CD14-positive monocyte (primary cell): ENCODE measurements around the gene CYRIA. TPM values are rescaled to one million over a fixed set of nuclear protein-coding genes. Genes with fewer than 3 reads are reported as not detected.
A peak's percentile ranks its signal among the peaks of the same experiment; 100 is the strongest.

Source experiments
- DNase-seq, 3 donors: peaks; one replicate each; pipeline ENCODE4 v3.0.0-alpha.2; 2011 to 2022
- H2AFZ ChIP-seq: 2 replicates; pipeline ENCODE4 v1.6.0; 2012; ENCODE audit warnings: mild to moderate bottlenecking, low read depth, low read length, inconsistent platforms; ENCODE audit not compliant: insufficient read depth, poor library complexity, severe bottlenecking
- H3K27ac ChIP-seq, 2 donors: 1 replicate in 1 of 2; 2 replicates in 1 of 2; pipeline ENCODE4 v1.5.1; 2012 to 2013; ENCODE audit warnings: low read length in 2 of 2, control low read depth in 1 of 2, inconsistent platforms in 1 of 2, low read depth in 1 of 2, mild to moderate bottlenecking in 1 of 2
- H3K27me3 ChIP-seq, 2 donors: one replicate each; pipeline versions ENCODE4 v1.6.0 to v1.6.1; 2011 to 2013; ENCODE audit warnings: low read length in 2 of 2; ENCODE audit not compliant: control insufficient read depth in 2 of 2, insufficient read depth in 2 of 2
- H3K36me3 ChIP-seq, 2 donors: replicated peaks in 1 of 2; 1 replicate in 1 of 2; 2 replicates in 1 of 2; pipeline versions ENCODE4 v1.5.1 to v1.6.1; 2012 to 2013; ENCODE audit warnings: low read length in 2 of 2, control low read depth in 1 of 2, inconsistent platforms in 1 of 2, mild to moderate bottlenecking in 1 of 2; ENCODE audit not compliant: insufficient read depth in 2 of 2, control insufficient read depth in 1 of 2
- H3K4me1 ChIP-seq, 2 donors: 1 replicate in 1 of 2; 2 replicates in 1 of 2; pipeline versions ENCODE4 v1.5.1 to v1.6.1; 2012 to 2013; ENCODE audit warnings: low read length in 2 of 2, control low read depth in 1 of 2, inconsistent platforms in 1 of 2, mild to moderate bottlenecking in 1 of 2, moderate library complexity in 1 of 2; ENCODE audit not compliant: insufficient read depth in 2 of 2, control insufficient read depth in 1 of 2
- H3K4me2 ChIP-seq: replicated peaks from 2 replicates; pipeline ENCODE3; 2012; ENCODE audit warnings: low read length, moderate library complexity, mild to moderate bottlenecking; ENCODE audit not compliant: poor library complexity, severe bottlenecking; ENCODE audit errors: extremely low read depth
- H3K4me3 ChIP-seq, 3 experiments: fragments of 200-600 bp in 1 of 3; sonication (generic) in 1 of 3; replicated peaks in 1 of 3; 1 replicate in 2 of 3; 2 replicates in 1 of 3; pipeline ENCODE4 v1.5.1; 2011 to 2013; ENCODE audit warnings: low read length in 3 of 3, mild to moderate bottlenecking in 3 of 3, control low read depth in 2 of 3, low read depth in 2 of 3, inconsistent platforms in 1 of 3, moderate library complexity in 1 of 3
- H3K79me2 ChIP-seq: 2 replicates; pipeline ENCODE4 v1.6.0; 2012; ENCODE audit warnings: mild to moderate bottlenecking, control low read depth, inconsistent platforms, low read length, moderate library complexity; ENCODE audit not compliant: insufficient read depth
- H3K9ac ChIP-seq: 2 replicates; pipeline ENCODE4 v1.6.0; 2017; ENCODE audit warnings: low read length, mild to moderate bottlenecking; ENCODE audit not compliant: insufficient read depth, poor library complexity, severe bottlenecking
- H3K9me3 ChIP-seq, 2 donors: replicated peaks in 1 of 2; 1 replicate in 1 of 2; 2 replicates in 1 of 2; pipeline versions ENCODE4 v1.5.1 to v1.6.1; 2012 to 2013; ENCODE audit warnings: low read length in 2 of 2, control low read depth in 1 of 2; ENCODE audit not compliant: control insufficient read depth in 1 of 2, insufficient read depth in 1 of 2
- H4K20me1 ChIP-seq: 2 replicates; pipeline ENCODE4 v1.6.0; 2012; ENCODE audit warnings: mild to moderate bottlenecking, low read length, control low read depth, moderate library complexity; ENCODE audit not compliant: insufficient read depth
- H3K27ac Mint-ChIP-seq, 7 donors: one replicate each; pipeline ENCODE4 v1.8.0; 2020; ENCODE audit warnings: mild to moderate bottlenecking in 7 of 7, mixed read lengths in 7 of 7, moderate library complexity in 6 of 7, inconsistent platforms in 2 of 7
- H3K27me3 Mint-ChIP-seq, 3 donors: one replicate each; pipeline ENCODE4 v1.8.0; 2021 to 2022; ENCODE audit warnings: low read depth in 3 of 3, mild to moderate bottlenecking in 3 of 3, mixed read lengths in 3 of 3, moderate library complexity in 3 of 3, inconsistent platforms in 1 of 3
- H3K36me3 Mint-ChIP-seq, 2 donors: one replicate each; pipeline ENCODE4 v1.8.0; 2020; ENCODE audit warnings: mixed read lengths in 2 of 2, inconsistent platforms in 1 of 2, mild to moderate bottlenecking in 1 of 2
- H3K4me1 Mint-ChIP-seq: one replicate; pipeline ENCODE4 v1.8.0; 2020; ENCODE audit warnings: mild to moderate bottlenecking, mixed read lengths
- H3K4me3 Mint-ChIP-seq, 2 donors: one replicate each; pipeline ENCODE4 v1.8.0; 2020; ENCODE audit warnings: mild to moderate bottlenecking in 2 of 2, mixed read lengths in 2 of 2, moderate library complexity in 1 of 2
- H3K9me3 Mint-ChIP-seq, 7 donors: one replicate each; pipeline ENCODE4 v1.8.0; 2020 to 2022; ENCODE audit warnings: mixed read lengths in 7 of 7, mild to moderate bottlenecking in 6 of 7, moderate library complexity in 6 of 7, inconsistent platforms in 2 of 7
- CTCF ChIP-seq: fragments of 200-600 bp; IDR thresholded peaks from one replicate; pipeline ENCODE4 v1.8.0; 2022; ENCODE audit warnings: antibody characterized with exemption, mild to moderate bottlenecking
- WGBS: methylation state at CpG from one replicate; pipeline ENCODE4 v1.1.5; 2013; ENCODE audit warnings: missing lambda C conversion rate; ENCODE audit not compliant: insufficient coverage; 5-methylcytosine and 5-hydroxymethylcytosine counted together
- intact Hi-C, 2 donors: fragments of 100-400 bp; cut with micrococcal nuclease; formaldehyde crosslinking; loops; one replicate each; pipeline versions ENCODE4 v1.15.0 to v1.15.1; 2023
- polyA plus RNA-seq, 3 donors: library from polyadenylated mRNA; depleted of rRNA in 1 of 3; unstranded in 2 of 3; stranded (reverse) in 1 of 3; fragments of 300-500 nt in 2 of 3; fragments of >200 nt in 1 of 3; fragmentation: Illumina TruSeq in 2 of 3; gene quantifications; 1 replicate in 2 of 3; 2 replicates in 1 of 3; pipeline ENCODE4 v1.2.3, GENCODE V29; 2012 to 2021

Gene CYRIA
- polyA plus RNA-seq, 3 donors, result 55.9 to 101 (median 72.4) TPM

- Histone ChIP-seq H3K27me3 (no peaks in the 10 kb centered on the region), H4K20me1 (peaks cover 78% of the 10 kb centered on the region), H3K4me3 (peak overlapping the region in 1 of 3 experiments; percentile 53), H3K36me3 (peaks cover 0 to 29% of the 10 kb centered on the region in 2 donors), H3K4me1 (peaks cover 97 to 98% of the 10 kb centered on the region in 2 donors), H3K27ac (peak overlapping the region; percentile 93 to 98), H3K9me3 (no peaks in the 10 kb centered on the region), H3K4me2 (peak overlapping the region; percentile 64), H3K9ac (peak overlapping the region; percentile 2), H2AFZ (no peak overlapping the region), H3K79me2 (peaks cover 92% of the 10 kb centered on the region)
- intact Hi-C loops, result no loop called here
- TF ChIP-seq CTCF, result no peak
- WGBS, result no CpG with 5 or more reads among the region's 4 CpGs
- DNase-seq, result peak; percentile 50 to 71 (median 52)
- Mint-ChIP-seq H3K4me1 (peaks cover 100% of the 10 kb centered on the region), H3K36me3 (peaks cover 63 to 77% of the 10 kb centered on the region in 2 donors), H3K9me3 (no peaks in the 10 kb centered on the region), H3K27me3 (peaks cover 0 to 5% (median 2%) of the 10 kb centered on the region in 3 donors), H3K4me3 (peak overlapping the region; percentile 45 to 71), H3K27ac (peak overlapping the region; percentile 87 to 99 (median 99))
Observed at GRCh38 chr2:16654833-16655444, 10.7 kb downstream of the CYRIA start.

- Histone ChIP-seq H3K4me3 (peak overlapping the region in 1 of 3 experiments; percentile 53), H2AFZ (no peak overlapping the region), H3K4me1 (peaks cover 94 to 97% of the 10 kb centered on the region in 2 donors), H3K36me3 (peaks cover 0 to 27% of the 10 kb centered on the region in 2 donors), H3K79me2 (peaks cover 92% of the 10 kb centered on the region), H3K9ac (peak overlapping the region; percentile 41), H3K27ac (peak overlapping the region; percentile 71 to 93), H3K4me2 (peak overlapping the region; percentile 64), H4K20me1 (peaks cover 79% of the 10 kb centered on the region), H3K9me3 (no peaks in the 10 kb centered on the region), H3K27me3 (no peaks in the 10 kb centered on the region)
- H3K27me3 Mint-ChIP-seq, result peaks cover 0 to 5% (median 2%) of the 10 kb centered on the region in 3 donors
- peak overlapping the region; percentile 20 to 44 for H3K4me3 Mint-ChIP-seq
- TF ChIP-seq CTCF, result no peak
- H3K9me3 Mint-ChIP-seq, result no peaks in the 10 kb centered on the region
- intact Hi-C loops, result no loop called here
- H3K4me1 Mint-ChIP-seq, result peaks cover 97% of the 10 kb centered on the region
- DNase-seq, result peak; percentile 84 to 94 (median 85)
- 100% methylated on average over 1 of the region's 4 CpGs for WGBS
- peak overlapping the region; percentile 87 to 99 (median 99) for H3K27ac Mint-ChIP-seq
- peaks cover 63 to 75% of the 10 kb centered on the region in 2 donors for H3K36me3 Mint-ChIP-seq
Observed at GRCh38 chr2:16653799-16654198, 11.8 kb downstream of the CYRIA start.
